SK-N-SH (cell line): ENCODE measurements around the gene THAP3. TPM values are rescaled to one million over a fixed set of nuclear protein-coding genes. Genes with fewer than 3 reads are reported as not detected.
A peak's percentile ranks its signal among the peaks of the same experiment; 100 is the strongest.

Experiments used
- CTCF ChIA-PET: fragments of 300-600, 350-600 bp; formaldehyde crosslinking; extraction: SDS; loops from one replicate; lab custom pipeline; 2021; lab: Yijun Ruan, JAX
- POLR2A ChIA-PET: fragments of 350-600 bp; sonication (Branson Sonifier 250); formaldehyde crosslinking; extraction: SDS; loops from one replicate; lab custom pipeline; 2020; ENCODE audit warnings: antibody characterized with exemption, inconsistent platforms; lab: Yijun Ruan, JAX
- DNase-seq: peaks from one replicate; pipeline ENCODE4 v3.0.0; 2012
- H2AFZ ChIP-seq: fragments of 200-600 bp; sonication (generic); 2 replicates; pipeline ENCODE4 v1.8.1; 2016; ENCODE audit warnings: antibody characterized with exemption, mild to moderate bottlenecking, low read depth
- H3F3A ChIP-seq: fragments of 200-600 bp; sonication (generic); replicated peaks from 2 replicates; pipeline ENCODE3; 2016; ENCODE audit warnings: antibody characterized with exemption, mild to moderate bottlenecking; ENCODE audit not compliant: insufficient read depth
- H3K27ac ChIP-seq, 2 experiments: fragments of 200-500 bp in 1 of 2; fragments of 200-600 bp in 1 of 2; sonication (Bioruptor generic) in 1 of 2; sonication (generic), shearing (Covaris generic) in 1 of 2; 2 replicates each; pipeline versions ENCODE4 v1.5.1 to v1.6.1; 2014 to 2016; ENCODE audit warnings: low read depth in 2 of 2, inconsistent platforms in 1 of 2, low read length in 1 of 2, mild to moderate bottlenecking in 1 of 2, mixed read lengths in 1 of 2
- H3K27me3 ChIP-seq: fragments of 200-600 bp; sonication (generic), shearing (Covaris generic); 2 replicates; pipeline ENCODE4 v1.6.1; 2016; ENCODE audit warnings: mixed run types; ENCODE audit not compliant: insufficient read depth
- H3K36me3 ChIP-seq, 2 experiments: fragments of 200-500 bp in 1 of 2; fragments of 200-600 bp in 1 of 2; sonication (Bioruptor generic) in 1 of 2; sonication (generic) in 1 of 2; replicated peaks in 1 of 2; 2 replicates each; pipeline versions ENCODE3 to v1.5.1; 2014 to 2016; ENCODE audit warnings: low read length in 1 of 2, mild to moderate bottlenecking in 1 of 2; ENCODE audit not compliant: insufficient read depth in 2 of 2, control insufficient read depth in 1 of 2
- H3K4me1 ChIP-seq, 2 experiments: fragments of 200-500 bp in 1 of 2; fragments of 200-600 bp in 1 of 2; sonication (Bioruptor generic) in 1 of 2; sonication (generic), shearing (Covaris generic) in 1 of 2; 2 replicates each; pipeline versions ENCODE4 v1.5.1 to v1.6.1; 2014 to 2016; ENCODE audit warnings: low read depth in 1 of 2, low read length in 1 of 2, mixed run types in 1 of 2; ENCODE audit not compliant: insufficient read depth in 2 of 2, control insufficient read depth in 1 of 2
- H3K4me2 ChIP-seq: fragments of 200-600 bp; sonication (generic), shearing (Covaris generic); 2 replicates; pipeline ENCODE4 v1.6.1; 2017; ENCODE audit warnings: mixed run types
- H3K4me3 ChIP-seq, 2 experiments: fragments of 200-500 bp in 1 of 2; fragments of 200-600 bp in 1 of 2; sonication (Bioruptor generic) in 1 of 2; sonication (generic), shearing (Covaris generic) in 1 of 2; 2 replicates each; pipeline versions ENCODE4 v1.5.1 to v1.8.1; 2014 to 2016; ENCODE audit warnings: low read depth in 2 of 2, inconsistent platforms in 1 of 2, low read length in 1 of 2, mild to moderate bottlenecking in 1 of 2, mixed read lengths in 1 of 2, moderate library complexity in 1 of 2
- H3K79me2 ChIP-seq: fragments of 200-600 bp; sonication (generic); 2 replicates; pipeline ENCODE4 v1.8.1; 2017; ENCODE audit warnings: mild to moderate bottlenecking; ENCODE audit not compliant: insufficient read depth
- H3K9ac ChIP-seq: fragments of 200-600 bp; sonication (generic); 2 replicates; pipeline ENCODE4 v1.6.1; 2017; ENCODE audit warnings: mixed run types
- H3K9me2 ChIP-seq: fragments of 200-600 bp; sonication (generic); 2 replicates; pipeline ENCODE4 v1.6.1; 2017; ENCODE audit warnings: mixed run types
- H3K9me3 ChIP-seq: fragments of 200-600 bp; sonication (generic); 2 replicates; pipeline ENCODE4 v1.6.1; 2017; ENCODE audit warnings: mixed run types, mild to moderate bottlenecking, moderate library complexity
- H4K20me1 ChIP-seq: fragments of 200-600 bp; sonication (generic); 2 replicates; pipeline ENCODE4 v1.6.1; 2017; ENCODE audit warnings: mild to moderate bottlenecking, mixed run types; ENCODE audit not compliant: insufficient read depth
- CTCF ChIP-seq: fragments of 200-600 bp; sonication (generic); IDR thresholded peaks from 2 replicates; pipeline ENCODE4 v1.6.1; 2017; ENCODE audit warnings: antibody characterized with exemption, mild to moderate bottlenecking, moderate library complexity
- IRF3 ChIP-seq: fragments of 150-350 bp; IDR thresholded peaks from 2 replicates; pipeline ENCODE4 v1.6.1; 2016; ENCODE audit warnings: mild to moderate bottlenecking, low read depth, low read length
- USF2 ChIP-seq: fragments of 150-350 bp; IDR thresholded peaks from 2 replicates; pipeline ENCODE4 v1.6.1; 2017; ENCODE audit warnings: antibody characterized with exemption, low read length, low read depth, borderline replicate concordance
- WGBS: methylation state at CpG from one replicate; pipeline ENCODE4 v1.1.6; 2017; ENCODE audit warnings: low lambda C conversion rate; 5-methylcytosine and 5-hydroxymethylcytosine counted together
- polyA plus RNA-seq, 3 experiments: library from polyadenylated mRNA; depleted of rRNA; stranded (reverse); fragments of >200 nt; gene quantifications; 2 replicates each; pipeline ENCODE4 v1.2.3, GENCODE V29; 2012

Gene THAP3
- polyA plus RNA-seq, 1 of the 3 experiments (the other 2 are of a cell fraction): 11.1 TPM

- ChIA-PET CTCF (interaction anchor here (0.7 to 8.5 kb wide), 13 partner anchors 8 to 369 kb away, joined by 3 to 68 read pairs (median 4); partner anchors contain the start of genes NOL9 and TAS1R1), POLR2A (interaction anchor here (0.6 to 2.3 kb wide), 3 partner anchors 9 to 14 kb away, joined by 3 to 5 read pairs (median 3); no protein-coding TSS in a partner anchor)
- peaks cover 0 to 2% of the 10 kb centered on the region in 2 experiments for H3K36me3 ChIP-seq
- TF ChIP-seq USF2 (no peak), CTCF (0 out of 2 replicates have a peak, but pooled peaks have one; percentile 11)
- peaks cover 29% of the 10 kb centered on the region for H3K79me2 ChIP-seq
- peak overlapping the region; percentile 56; the same call in 1 of the 2 replicates for H2AFZ ChIP-seq
- no peaks in the 10 kb centered on the region for H4K20me1 ChIP-seq
- no peaks in the 10 kb centered on the region for H3K9me3 ChIP-seq
- H3K27me3 ChIP-seq: no peaks in the 10 kb centered on the region
- peak overlapping the region; percentile 73 to 84 for H3K4me3 ChIP-seq
- WGBS: 26% methylated on average over 10 of the region's 19 CpGs
- H3K4me1 ChIP-seq: peaks cover 14 to 32% of the 10 kb centered on the region in 2 experiments; a peak in 2 of 4 replicates
- peak overlapping the region in 1 of 2 experiments; percentile 76; a peak in 1 of 4 replicates for H3K27ac ChIP-seq
- peak overlapping the region; percentile 76 for H3K9ac ChIP-seq
- peak overlapping the region; percentile 83 for H3K4me2 ChIP-seq
- H3K9me2 ChIP-seq: no peaks in the 10 kb centered on the region
- H3F3A ChIP-seq: no peaks in the 10 kb centered on the region
- DNase-seq: peak; percentile 46
Observed at GRCh38 chr1:6580593-6581409, 43.9 kb upstream of the THAP3 start.

- Histone ChIP-seq H3K36me3 (peaks cover 0 to 2% of the 10 kb centered on the region in 2 experiments), H3K4me1 (peaks cover 14 to 32% of the 10 kb centered on the region in 2 experiments; a peak in 2 of 4 replicates), H2AFZ (no peak overlapping the region), H3K9ac (no peak overlapping the region), H3K9me2 (no peaks in the 10 kb centered on the region), H3K4me3 (no peak overlapping the region), H3F3A (no peaks in the 10 kb centered on the region), H3K9me3 (no peaks in the 10 kb centered on the region), H3K4me2 (peak overlapping the region; percentile 83; the same call in 1 of the 2 replicates), H4K20me1 (no peaks in the 10 kb centered on the region), H3K27ac (no peak overlapping the region), H3K27me3 (no peaks in the 10 kb centered on the region), H3K79me2 (peaks cover 29% of the 10 kb centered on the region)
- no peak for TF ChIP-seq IRF3
- 94% methylated on average over 10 of the region's 10 CpGs for WGBS
- ChIA-PET POLR2A (interaction anchor here (0.7 to 2.3 kb wide), 2 partner anchors 8 to 13 kb away, joined by 3 to 5 read pairs; no protein-coding TSS in a partner anchor), CTCF (interaction anchor here (0.7 to 8.5 kb wide), 5 partner anchors 10 to 96 kb away, joined by 3 to 68 read pairs (median 5); partner anchors contain the start of genes NOL9 and TAS1R1)
- DNase-seq: no peak
Observed at GRCh38 chr1:6581561-6582305, 42.9 kb upstream of the THAP3 start.
